ENCODE measurements around the gene INSL3.

GRCh38 chr19:17790059-17790780 lies 31.1 kb downstream of the INSL3 start:
- no peak for TF ChIP-seq RFX5 (IDR thresholded peaks at IDR 0.05; ENCODE audit: low read length)
- no peak for TF ChIP-seq CTCF (IDR thresholded peaks at IDR 0.05)
- no peak for TF ChIP-seq GATA2 (CRISPR knock-in tag; IDR thresholded peaks at IDR 0.05)
- TF ChIP-seq REST (IDR thresholded peaks at IDR 0.05; ENCODE audit: low read depth, low read length) = no peak
- no peak for TF ChIP-seq FOSL2 (IDR thresholded peaks at IDR 0.05; ENCODE audit: borderline replicate concordance, low read depth)
- TF ChIP-seq MAX (IDR thresholded peaks at IDR 0.05; ENCODE audit: low read depth) = no peak
- no peak for TF ChIP-seq TCF12 (IDR thresholded peaks at IDR 0.05)

All from SK-N-SH (cell line).